Hepatocyte (in vitro differentiated cells): Measurements from ENCODE around the gene PCDHA1.
A peak's percentile ranks its signal among the peaks of the same experiment; 100 is the strongest.

Source experiments
- EZH2 ChIP-seq: fragments of 200-600 bp; sonication (generic); IDR thresholded peaks from 2 replicates; pipeline ENCODE4 v1.6.1; 2016; ENCODE audit warnings: antibody characterized with exemption, mild to moderate bottlenecking, borderline replicate concordance
- EZH2phosphoT487 ChIP-seq: fragments of 200-600 bp; sonication (generic); IDR thresholded peaks from one replicate; pipeline ENCODE4 v1.6.1; 2018; ENCODE audit warnings: antibody characterized with exemption, mild to moderate bottlenecking, low read depth, moderate library complexity; ENCODE audit not compliant: unreplicated experiment, severe bottlenecking
- TF ChIP-seq, protein P1 (sequence below): fragments of 200-600 bp; sonication (generic); IDR thresholded peaks from 2 replicates; pipeline ENCODE4 v1.5.1; 2016; ENCODE audit warnings: antibody characterized with exemption, mild to moderate bottlenecking; ENCODE audit not compliant: poor library complexity

DNA sequence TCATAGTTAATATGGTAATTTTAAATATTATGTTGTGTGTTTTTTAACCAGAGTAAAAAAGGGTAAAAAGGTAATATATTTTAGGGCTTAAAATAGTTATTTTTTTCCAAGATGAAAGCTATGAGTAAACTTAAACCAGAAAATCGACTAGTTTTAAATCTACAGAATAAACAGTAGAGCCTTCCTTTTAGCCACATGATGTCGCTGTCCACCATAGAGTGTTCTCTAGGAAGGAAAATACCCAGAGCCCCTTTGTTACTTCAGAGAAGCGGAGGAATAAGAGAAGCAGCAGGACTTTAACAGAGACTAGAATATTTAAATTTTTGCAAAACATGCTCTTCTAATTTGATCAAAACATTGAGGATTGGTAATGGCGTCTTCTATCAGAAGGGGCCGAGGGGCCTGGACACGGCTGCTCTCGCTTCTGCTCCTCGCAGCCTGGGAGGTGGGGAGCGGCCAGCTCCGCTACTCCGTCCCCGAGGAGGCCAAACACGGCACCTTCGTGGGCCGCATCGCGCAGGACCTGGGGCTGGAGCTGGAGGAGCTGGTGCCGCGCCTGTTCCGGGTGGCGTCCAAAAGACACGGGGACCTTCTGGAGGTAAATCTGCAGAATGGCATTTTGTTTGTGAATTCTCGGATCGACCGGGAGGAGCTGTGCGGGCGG, 8.8 kb downstream of the PCDHA1 start, which contains the start of gene PCDHA2:
- no peak for TF ChIP-seq EZH2
- TF ChIP-seq, protein P1, sequence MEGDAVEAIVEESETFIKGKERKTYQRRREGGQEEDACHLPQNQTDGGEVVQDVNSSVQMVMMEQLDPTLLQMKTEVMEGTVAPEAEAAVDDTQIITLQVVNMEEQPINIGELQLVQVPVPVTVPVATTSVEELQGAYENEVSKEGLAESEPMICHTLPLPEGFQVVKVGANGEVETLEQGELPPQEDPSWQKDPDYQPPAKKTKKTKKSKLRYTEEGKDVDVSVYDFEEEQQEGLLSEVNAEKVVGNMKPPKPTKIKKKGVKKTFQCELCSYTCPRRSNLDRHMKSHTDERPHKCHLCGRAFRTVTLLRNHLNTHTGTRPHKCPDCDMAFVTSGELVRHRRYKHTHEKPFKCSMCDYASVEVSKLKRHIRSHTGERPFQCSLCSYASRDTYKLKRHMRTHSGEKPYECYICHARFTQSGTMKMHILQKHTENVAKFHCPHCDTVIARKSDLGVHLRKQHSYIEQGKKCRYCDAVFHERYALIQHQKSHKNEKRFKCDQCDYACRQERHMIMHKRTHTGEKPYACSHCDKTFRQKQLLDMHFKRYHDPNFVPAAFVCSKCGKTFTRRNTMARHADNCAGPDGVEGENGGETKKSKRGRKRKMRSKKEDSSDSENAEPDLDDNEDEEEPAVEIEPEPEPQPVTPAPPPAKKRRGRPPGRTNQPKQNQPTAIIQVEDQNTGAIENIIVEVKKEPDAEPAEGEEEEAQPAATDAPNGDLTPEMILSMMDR = peak; percentile 64
- TF ChIP-seq EZH2phosphoT487 = no peak
